OCI-LY3 (cell line): ENCODE results near the gene ESYT2.

Experiments used
- EZH2phosphoT487 ChIP-seq: fragments of 200-600 bp; shearing (Covaris generic); IDR thresholded peaks from 2 replicates; pipeline ENCODE4 v1.6.1; 2018; ENCODE audit warnings: antibody characterized with exemption, mixed run types, low read depth
- TF ChIP-seq, protein P1 (sequence below): fragments of 200-600, 300-600 bp; sonication (generic); IDR thresholded peaks from 2 replicates; pipeline ENCODE4 v1.5.1; 2014; ENCODE audit warnings: antibody characterized with exemption, low read length, low read depth

DNA sequence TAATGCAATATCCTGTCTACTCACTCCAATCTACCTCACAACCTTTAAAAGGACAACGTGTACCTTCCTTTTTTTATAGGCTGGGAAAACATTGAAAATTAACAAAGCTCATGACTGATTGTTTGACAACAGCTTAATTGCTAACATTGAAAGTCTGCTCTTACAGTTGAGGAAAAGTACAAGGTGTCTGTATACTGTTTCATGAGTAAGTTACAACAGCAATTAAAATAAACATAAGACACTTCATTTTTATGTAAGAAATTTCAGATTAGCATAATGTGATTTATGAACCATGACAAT lies 96.1 kb downstream of the ESYT2 start:
- TF ChIP-seq, protein P1, sequence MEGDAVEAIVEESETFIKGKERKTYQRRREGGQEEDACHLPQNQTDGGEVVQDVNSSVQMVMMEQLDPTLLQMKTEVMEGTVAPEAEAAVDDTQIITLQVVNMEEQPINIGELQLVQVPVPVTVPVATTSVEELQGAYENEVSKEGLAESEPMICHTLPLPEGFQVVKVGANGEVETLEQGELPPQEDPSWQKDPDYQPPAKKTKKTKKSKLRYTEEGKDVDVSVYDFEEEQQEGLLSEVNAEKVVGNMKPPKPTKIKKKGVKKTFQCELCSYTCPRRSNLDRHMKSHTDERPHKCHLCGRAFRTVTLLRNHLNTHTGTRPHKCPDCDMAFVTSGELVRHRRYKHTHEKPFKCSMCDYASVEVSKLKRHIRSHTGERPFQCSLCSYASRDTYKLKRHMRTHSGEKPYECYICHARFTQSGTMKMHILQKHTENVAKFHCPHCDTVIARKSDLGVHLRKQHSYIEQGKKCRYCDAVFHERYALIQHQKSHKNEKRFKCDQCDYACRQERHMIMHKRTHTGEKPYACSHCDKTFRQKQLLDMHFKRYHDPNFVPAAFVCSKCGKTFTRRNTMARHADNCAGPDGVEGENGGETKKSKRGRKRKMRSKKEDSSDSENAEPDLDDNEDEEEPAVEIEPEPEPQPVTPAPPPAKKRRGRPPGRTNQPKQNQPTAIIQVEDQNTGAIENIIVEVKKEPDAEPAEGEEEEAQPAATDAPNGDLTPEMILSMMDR, result no peak
- TF ChIP-seq EZH2phosphoT487, result no peak
